RWPE2 (cell line): ENCODE data around the gene AARS2.

Experiments used
- ATAC-seq: fragments of 200-7000 bp; cut with Tn5 transposase; 3 replicates; pipeline ENCODE4 v1.9.1; 2021; ENCODE audit warnings: low read depth
- DNase-seq: peaks from one replicate; pipeline ENCODE4 v3.0.0-alpha.2; 2020; ENCODE audit warnings: low spot score
- H3K27ac ChIP-seq: fragments of 450-650 bp; 2 replicates; pipeline ENCODE4 v1.5.1; 2017; ENCODE audit warnings: mild to moderate bottlenecking; ENCODE audit not compliant: poor library complexity, severe bottlenecking
- H3K27me3 ChIP-seq: fragments of 250-450 bp; sonication (Bioruptor Pico); 2 replicates; pipeline ENCODE4 v1.5.1; 2021; ENCODE audit warnings: mild to moderate bottlenecking, moderate library complexity; ENCODE audit not compliant: insufficient read depth, poor library complexity, severe bottlenecking
- H3K36me3 ChIP-seq: fragments of 250-450 bp; sonication (Bioruptor Pico); 2 replicates; pipeline ENCODE4 v1.5.1; 2020; ENCODE audit warnings: low read depth, mild to moderate bottlenecking, moderate library complexity
- H3K4me1 ChIP-seq: fragments of 250-450 bp; sonication (Bioruptor Pico); 2 replicates; pipeline ENCODE4 v1.5.1; 2021; ENCODE audit warnings: mild to moderate bottlenecking, moderate library complexity; ENCODE audit not compliant: insufficient read depth, poor library complexity, severe bottlenecking
- H3K4me3 ChIP-seq: fragments of 250-450 bp; sonication (Bioruptor Pico); 2 replicates; pipeline ENCODE4 v1.5.1; 2021; ENCODE audit warnings: mild to moderate bottlenecking, moderate library complexity; ENCODE audit not compliant: severe bottlenecking
- H3K9me3 ChIP-seq: fragments of 250-450 bp; sonication (Bioruptor Pico); 2 replicates; pipeline ENCODE4 v1.5.1; 2021; ENCODE audit warnings: mild to moderate bottlenecking, moderate library complexity; ENCODE audit not compliant: severe bottlenecking
- CTCF ChIP-seq: fragments of 450-650 bp; IDR thresholded peaks from one replicate; pipeline ENCODE4 v1.5.1; 2017; ENCODE audit warnings: mild to moderate bottlenecking, moderate library complexity; ENCODE audit not compliant: poor library complexity, severe bottlenecking

The AARS2 gene

GRCh38 chr6:44266347-44266746, 46.8 kb downstream of the AARS2 start:
- no peak for TF ChIP-seq CTCF
- DNase-seq = no peak
- H3K9me3 ChIP-seq = no peaks in the 10 kb centered on the region
- no peak overlapping the region for H3K27ac ChIP-seq
- no peaks in the 10 kb centered on the region for H3K36me3 ChIP-seq
- no peak overlapping the region for H3K4me3 ChIP-seq
- peaks cover 18% of the 10 kb centered on the region for H3K4me1 ChIP-seq
- H3K27me3 ChIP-seq = peaks cover 11% of the 10 kb centered on the region
- no peak for ATAC-seq

DNA sequence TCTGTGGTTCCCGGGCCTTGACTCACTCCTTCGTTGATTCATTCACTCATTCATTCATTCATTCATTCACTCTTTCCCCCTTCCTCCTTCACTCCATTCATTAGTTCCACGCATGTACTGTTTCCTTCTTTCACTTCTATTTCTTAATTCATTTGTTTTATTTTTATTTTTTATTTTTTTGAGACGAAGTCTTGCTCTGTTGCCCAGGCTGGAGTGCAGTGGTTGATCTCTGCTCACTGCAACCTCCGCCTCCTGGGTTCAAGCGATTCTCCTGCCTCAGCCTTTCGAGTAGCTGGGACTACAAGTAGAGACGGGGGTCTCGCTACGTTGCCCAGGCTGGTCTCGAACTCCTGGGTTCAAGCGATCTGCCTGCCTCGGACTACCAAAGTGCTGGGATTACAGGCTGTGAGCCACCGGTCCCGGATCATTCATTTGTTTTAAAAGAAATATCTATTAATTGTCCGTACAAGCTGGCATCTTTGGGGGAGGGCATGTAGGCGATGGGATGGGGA, 47.4 kb downstream of the AARS2 start:
- ATAC-seq = no peak
- no peak for DNase-seq
- H3K27me3 ChIP-seq = peaks cover 9% of the 10 kb centered on the region
- peak overlapping the region; percentile 69 for H3K4me3 ChIP-seq
- TF ChIP-seq CTCF = no peak
- H3K4me1 ChIP-seq = peaks cover 18% of the 10 kb centered on the region
- H3K9me3 ChIP-seq = no peaks in the 10 kb centered on the region
- no peaks in the 10 kb centered on the region for H3K36me3 ChIP-seq
- no peak overlapping the region for H3K27ac ChIP-seq

GRCh38 chr6:44265007-44265721, 48.0 kb downstream of the AARS2 start, which contains the start of gene NFKBIE:
Gene NFKBIE (minus strand): TSS chr6:44265551. CDS start chr6:44265346, 205 bp downstream.
- ATAC-seq (peak; percentile 70), DNase-seq (peak; percentile 92)
- peaks cover 9% of the 10 kb centered on the region for H3K27me3 ChIP-seq
- H3K27ac ChIP-seq = no peak within 1 kb of the TSS
- no peaks in the 10 kb centered on the region for H3K36me3 ChIP-seq
- TF ChIP-seq CTCF = peak; percentile 35
- H3K4me1 ChIP-seq = peaks cover 18% of the 10 kb centered on the region
- H3K4me3 ChIP-seq = peak within 1 kb of the TSS; percentile 69
- no peaks in the 10 kb centered on the region for H3K9me3 ChIP-seq

- peak; percentile 3; the same call in 1 of the 3 replicates for ATAC-seq
- peak overlapping the region; percentile 69 for H3K4me3 ChIP-seq
Observed at GRCh38 chr6:44264154-44265006, 48.8 kb downstream of the AARS2 start.

More at GRCh38 chr6:44264154-44265006, 48.8 kb downstream of the AARS2 start:
- Histone ChIP-seq H3K36me3 (no peaks in the 10 kb centered on the region), H3K27ac (no peak overlapping the region), H3K9me3 (no peaks in the 10 kb centered on the region), H3K4me1 (peaks cover 18% of the 10 kb centered on the region), H3K27me3 (peaks cover 1% of the 10 kb centered on the region)
- no peak for DNase-seq
- TF ChIP-seq CTCF = no peak
